Naive thymus-derived CD4-positive, alpha-beta T cell (primary cell): ENCODE results near the gene AGTPBP1. TPM values are rescaled to one million over a fixed set of nuclear protein-coding genes. Genes with fewer than 3 reads are reported as not detected.
A peak's percentile ranks its signal among the peaks of the same experiment; 100 is the strongest.
"Not testable (repeated sequence)": the region's sequence is repeated elsewhere in the genome, so short reads cannot be mapped to it uniquely, and the experiment has no call there.

Source experiments
- ATAC-seq: fragments of 150-1000 bp; cut with Tn5 transposase; 2 replicates; pipeline ENCODE4 v1.10.0; 2021; ENCODE audit warnings: mild to moderate bottlenecking, moderate library complexity
- CTCF ChIA-PET: fragments of 350-600 bp; sonication (Branson Sonifier 250); formaldehyde crosslinking; loops from one replicate; lab custom pipeline; 2021; ENCODE audit warnings: antibody characterized with exemption; lab: Charles Lee
- POLR2A ChIA-PET: fragments of 350-600 bp; sonication (Branson Sonifier 250); formaldehyde crosslinking; loops from one replicate; lab custom pipeline; 2021; ENCODE audit warnings: antibody characterized with exemption, inconsistent platforms; lab: Charles Lee
- DNase-seq, 9 donors: peaks; one replicate each; pipeline versions ENCODE4 v3.0.0 to v3.0.0-alpha.2; 2020 to 2022; ENCODE audit warnings: mixed read lengths in 1 of 9
- H3K27ac ChIP-seq: one replicate; pipeline ENCODE4 v1.7.0; 2013; ENCODE audit warnings: mild to moderate bottlenecking, low read depth, low read length, moderate library complexity
- H3K27me3 ChIP-seq, 2 donors: one replicate each; pipeline ENCODE4 v1.7.0; 2013; ENCODE audit warnings: low read length in 2 of 2, mild to moderate bottlenecking in 2 of 2, moderate library complexity in 2 of 2; ENCODE audit not compliant: control insufficient read depth in 2 of 2, insufficient read depth in 2 of 2
- H3K36me3 ChIP-seq, 3 experiments: 1 replicate in 2 of 3; 2 replicates in 1 of 3; pipeline ENCODE4 v1.7.0; 2013; ENCODE audit warnings: low read length in 3 of 3, mild to moderate bottlenecking in 3 of 3, moderate library complexity in 1 of 3; ENCODE audit not compliant: insufficient read depth in 3 of 3, control insufficient read depth in 2 of 3
- H3K4me1 ChIP-seq, 2 donors: one replicate each; pipeline ENCODE4 v1.7.0; 2013; ENCODE audit warnings: low read length in 2 of 2, mild to moderate bottlenecking in 2 of 2, moderate library complexity in 1 of 2; ENCODE audit not compliant: control insufficient read depth in 2 of 2, insufficient read depth in 2 of 2
- H3K4me3 ChIP-seq: 2 replicates; pipeline ENCODE4 v1.7.0; 2013; ENCODE audit warnings: mild to moderate bottlenecking, low read length
- H3K9me3 ChIP-seq, 3 experiments: 1 replicate in 2 of 3; 2 replicates in 1 of 3; pipeline ENCODE4 v1.7.0; 2013; ENCODE audit warnings: low read length in 3 of 3; ENCODE audit not compliant: control insufficient read depth in 2 of 3
- H3K27ac Mint-ChIP-seq, 9 donors: one replicate each; pipeline ENCODE4 v1.8.0; 2020 to 2022; ENCODE audit warnings: mixed read lengths in 9 of 9, mild to moderate bottlenecking in 8 of 9, moderate library complexity in 5 of 9, inconsistent platforms in 2 of 9
- H3K27me3 Mint-ChIP-seq, 5 donors: one replicate each; pipeline ENCODE4 v1.8.0; 2021 to 2022; ENCODE audit warnings: mixed read lengths in 5 of 5, mild to moderate bottlenecking in 1 of 5
- H3K36me3 Mint-ChIP-seq, 5 donors: one replicate each; pipeline ENCODE4 v1.8.0; 2020 to 2022; ENCODE audit warnings: mixed read lengths in 5 of 5, mild to moderate bottlenecking in 3 of 5, inconsistent platforms in 1 of 5
- H3K4me1 Mint-ChIP-seq, 7 donors: one replicate each; pipeline ENCODE4 v1.8.0; 2020 to 2022; ENCODE audit warnings: mixed read lengths in 7 of 7, mild to moderate bottlenecking in 3 of 7, inconsistent platforms in 1 of 7
- H3K4me3 Mint-ChIP-seq, 10 donors: one replicate each; pipeline ENCODE4 v1.8.0; 2020 to 2022; ENCODE audit warnings: mild to moderate bottlenecking in 10 of 10, mixed read lengths in 10 of 10, moderate library complexity in 6 of 10, inconsistent platforms in 2 of 10
- H3K9me3 Mint-ChIP-seq, 11 donors: one replicate each; pipeline ENCODE4 v1.8.0; 2020 to 2022; ENCODE audit warnings: mixed read lengths in 11 of 11, mild to moderate bottlenecking in 4 of 11, inconsistent platforms in 1 of 11, moderate library complexity in 1 of 11
- intact Hi-C, 2 donors: fragments of 100-400 bp; cut with micrococcal nuclease; formaldehyde crosslinking; loops; one replicate each; pipeline ENCODE4 v1.15.1; 2023
- polyA plus RNA-seq, 2 donors: library from polyadenylated mRNA; unstranded; fragments of 300-500 nt; fragmentation: Illumina TruSeq; gene quantifications; one replicate each; pipeline ENCODE4 v1.2.3, GENCODE V29; 2021
- total RNA-seq, 6 experiments: library from RNA in 5 of 6; stranded (reverse) in 5 of 6; gene quantifications; 1 replicate in 5 of 6; 2 replicates in 1 of 6; pipeline ENCODE4 v1.2.3 and lab custom pipeline; 2021 to 2026

Gene AGTPBP1
- total and polyA plus RNA-seq, 7 experiments from 2014 or later: 28.2 to 85.7 (median 44.6) TPM

DNA sequence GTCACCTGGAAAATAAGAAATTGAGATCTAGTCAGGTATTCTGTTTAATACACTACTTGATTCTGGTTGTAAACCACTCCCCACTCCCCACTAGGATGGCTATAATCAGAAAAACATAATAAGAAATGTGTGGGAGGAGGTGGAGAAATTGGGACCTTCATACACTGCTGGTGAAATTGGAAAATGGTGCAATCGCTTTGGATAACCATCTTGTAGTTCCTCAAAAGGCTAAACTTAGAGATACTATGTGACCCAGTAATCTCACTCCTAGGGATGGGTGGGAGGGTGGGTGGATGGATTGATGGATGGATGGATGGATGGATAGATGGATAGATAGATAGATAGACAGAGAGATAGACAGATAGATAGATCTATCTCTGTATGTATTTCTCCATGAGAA lies 14.5 kb upstream of the AGTPBP1 start:
- ATAC-seq, H3K27ac Mint-ChIP-seq, intact Hi-C loops, H3K9me3 ChIP-seq, H3K4me3 Mint-ChIP-seq, H3K36me3 ChIP-seq, H3K36me3 Mint-ChIP-seq, H3K9me3 Mint-ChIP-seq, POLR2A ChIA-PET, DNase-seq, H3K27me3 ChIP-seq, CTCF ChIA-PET, H3K4me3 ChIP-seq, H3K4me1 ChIP-seq, H3K27me3 Mint-ChIP-seq, H3K27ac ChIP-seq, H3K4me1 Mint-ChIP-seq: not testable (repeated sequence)

DNA sequence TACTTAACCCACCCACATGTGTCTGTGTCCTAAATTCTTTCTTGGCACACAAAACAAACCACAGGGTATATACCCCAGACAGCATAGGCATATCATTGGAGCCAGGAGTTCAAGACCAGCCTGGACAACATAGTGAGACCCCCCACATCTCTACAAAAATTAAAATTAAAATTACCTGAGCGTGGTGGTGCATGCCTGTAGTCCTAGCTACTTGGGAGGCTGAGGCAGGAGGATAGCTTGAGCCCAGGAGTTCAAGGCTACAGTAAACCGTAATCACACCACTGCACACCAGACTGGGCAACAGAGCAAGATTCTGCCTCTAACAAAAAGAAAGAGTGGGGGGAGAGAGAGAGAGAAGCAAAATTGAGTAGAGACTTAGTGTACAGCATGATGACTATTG lies 4.6 kb upstream of the AGTPBP1 start:
- intact Hi-C loops: no loop called here
- POLR2A ChIA-PET: no interaction called here
- Mint-ChIP-seq H3K4me3 (no peak overlapping the region), H3K27ac (peak overlapping the region in 2 of 9 donors; percentile 4 to 45), H3K9me3 (no peaks in the 10 kb centered on the region), H3K4me1 (peaks cover 0 to 23% (median 11%) of the 10 kb centered on the region in 7 donors), H3K36me3 (no peaks in the 10 kb centered on the region), H3K27me3 (peaks cover 0 to 41% (median 6%) of the 10 kb centered on the region in 5 donors)
- ATAC-seq: no peak
- H3K36me3 ChIP-seq: no peaks in the 10 kb centered on the region
- H3K4me1 ChIP-seq: peaks cover 0 to 6% of the 10 kb centered on the region in 2 donors
- H3K27me3 ChIP-seq: no peaks in the 10 kb centered on the region
- CTCF ChIA-PET: no interaction called here
- no peak overlapping the region for H3K4me3 ChIP-seq
- DNase-seq: no peak
- no peak overlapping the region for H3K27ac ChIP-seq
- no peaks in the 10 kb centered on the region for H3K9me3 ChIP-seq

DNA sequence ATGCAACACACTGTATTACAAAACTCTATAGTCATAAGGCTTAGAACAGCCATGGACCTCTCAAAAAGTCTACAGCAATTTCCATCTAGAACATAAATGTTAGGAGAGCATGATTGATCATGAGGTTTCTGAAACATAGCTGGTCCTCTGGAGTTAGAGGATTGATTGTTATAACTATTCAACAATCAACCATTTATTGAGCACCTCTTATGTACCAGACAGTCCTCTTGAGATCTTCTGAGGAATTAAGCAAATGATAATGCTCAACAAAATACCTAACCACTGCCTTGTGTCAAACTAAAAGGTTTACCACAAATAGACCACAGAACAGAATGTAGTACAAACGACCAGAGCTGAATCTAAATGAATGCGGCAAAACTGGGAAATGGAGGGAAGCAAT lies 3.4 kb upstream of the AGTPBP1 start:
- H3K27ac ChIP-seq: no peak overlapping the region
- intact Hi-C loops: no loop called here
- no peaks in the 10 kb centered on the region for H3K9me3 ChIP-seq
- no peak overlapping the region for H3K4me3 Mint-ChIP-seq
- H3K4me1 Mint-ChIP-seq: peaks cover 6 to 30% (median 17%) of the 10 kb centered on the region in 7 donors
- no peak overlapping the region for H3K27ac Mint-ChIP-seq
- ChIA-PET CTCF (interaction anchor here (1.6 kb wide), 1 partner anchor 16 kb away, joined by 4 read pairs; no protein-coding TSS in a partner anchor), POLR2A (interaction anchor here (0.7 to 1.0 kb wide), 2 partner anchors 44 to 195 kb away, joined by 3 read pairs; no protein-coding TSS in a partner anchor)
- ATAC-seq (no peak), DNase-seq (no peak)
- H3K4me3 ChIP-seq: no peak overlapping the region
- peaks cover 0 to 8% of the 10 kb centered on the region in 2 donors for H3K4me1 ChIP-seq
- H3K9me3 Mint-ChIP-seq: no peaks in the 10 kb centered on the region
- H3K27me3 Mint-ChIP-seq: peaks cover 0 to 35% (median 6%) of the 10 kb centered on the region in 5 donors
- no peaks in the 10 kb centered on the region for H3K27me3 ChIP-seq
- H3K36me3 Mint-ChIP-seq: no peaks in the 10 kb centered on the region
- no peaks in the 10 kb centered on the region for H3K36me3 ChIP-seq

DNA sequence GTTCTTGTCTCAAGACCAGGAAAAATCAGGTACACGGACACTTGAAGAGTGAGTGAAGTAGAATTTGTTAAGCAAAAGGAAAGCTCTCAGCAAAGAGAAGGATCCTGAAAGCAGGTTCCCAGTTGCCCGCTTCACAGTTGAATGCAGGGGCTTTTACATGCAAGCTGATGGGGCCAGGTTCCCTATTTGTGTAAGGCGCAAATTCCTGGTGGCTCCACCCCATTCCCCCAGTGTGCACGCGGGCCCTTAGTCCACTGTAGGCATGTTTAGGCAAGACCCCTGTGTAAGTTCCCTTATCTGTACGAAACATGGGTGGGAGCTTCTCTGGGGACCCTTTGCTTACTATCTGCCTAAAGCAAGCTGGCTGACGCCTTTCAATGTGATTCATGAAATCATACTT lies 2.7 kb upstream of the AGTPBP1 start:
- peaks cover 0 to 33% (median 6%) of the 10 kb centered on the region in 5 donors for H3K27me3 Mint-ChIP-seq
- no peaks in the 10 kb centered on the region for H3K9me3 Mint-ChIP-seq
- intact Hi-C loops: loop anchor here in 1 of 2 donors (5.0 kb wide), 1 partner anchor 1927 kb away; the partner anchor contains the start of gene GKAP1
- no peak overlapping the region for H3K27ac Mint-ChIP-seq
- no peak for DNase-seq
- POLR2A ChIA-PET: interaction anchor here (1.0 kb wide), 1 partner anchor 195 kb away, joined by 3 read pairs; no protein-coding TSS in a partner anchor
- Histone ChIP-seq H3K27ac (no peak overlapping the region), H3K4me3 (no peak overlapping the region), H3K4me1 (peaks cover 0 to 11% of the 10 kb centered on the region in 2 donors), H3K36me3 (no peaks in the 10 kb centered on the region), H3K9me3 (no peaks in the 10 kb centered on the region), H3K27me3 (no peaks in the 10 kb centered on the region)
- CTCF ChIA-PET: interaction anchor here (1.6 kb wide), 1 partner anchor 15 kb away, joined by 4 read pairs; no protein-coding TSS in a partner anchor
- H3K36me3 Mint-ChIP-seq: no peaks in the 10 kb centered on the region
- no peak overlapping the region for H3K4me3 Mint-ChIP-seq
- ATAC-seq: no peak
- H3K4me1 Mint-ChIP-seq: peaks cover 9 to 35% (median 21%) of the 10 kb centered on the region in 7 donors

- no peak overlapping the region for H3K27ac ChIP-seq
- Mint-ChIP-seq H3K9me3 (no peaks in the 10 kb centered on the region), H3K27me3 (peaks cover 0 to 25% (median 5%) of the 10 kb centered on the region in 5 donors), H3K4me3 (peak overlapping the region; percentile 23 to 74 (median 56)), H3K4me1 (peaks cover 11 to 38% (median 27%) of the 10 kb centered on the region in 7 donors), H3K36me3 (no peaks in the 10 kb centered on the region), H3K27ac (peak overlapping the region in 7 of 9 donors; percentile 32 to 90 (median 64))
- H3K4me3 ChIP-seq: no peak overlapping the region
- ATAC-seq (no peak), DNase-seq (no peak)
- peaks cover 0 to 14% of the 10 kb centered on the region in 2 donors for H3K4me1 ChIP-seq
- ChIA-PET POLR2A (interaction anchor here (0.8 kb wide), 1 partner anchor 60 kb away, joined by 3 read pairs; no protein-coding TSS in a partner anchor), CTCF (no interaction called here)
- H3K9me3 ChIP-seq: no peaks in the 10 kb centered on the region
- intact Hi-C loops: loop anchor here (2.0 to 5.0 kb wide), 3 partner anchors 21 to 1926 kb away; partner anchors contain the start of genes GKAP1 (in 1 of the 2) and ISCA1 (in 1 of the 2)
- H3K36me3 ChIP-seq: no peaks in the 10 kb centered on the region
- H3K27me3 ChIP-seq: no peaks in the 10 kb centered on the region
Observed at GRCh38 chr9:85743275-85744128, 1.7 kb upstream of the AGTPBP1 start.

DNA sequence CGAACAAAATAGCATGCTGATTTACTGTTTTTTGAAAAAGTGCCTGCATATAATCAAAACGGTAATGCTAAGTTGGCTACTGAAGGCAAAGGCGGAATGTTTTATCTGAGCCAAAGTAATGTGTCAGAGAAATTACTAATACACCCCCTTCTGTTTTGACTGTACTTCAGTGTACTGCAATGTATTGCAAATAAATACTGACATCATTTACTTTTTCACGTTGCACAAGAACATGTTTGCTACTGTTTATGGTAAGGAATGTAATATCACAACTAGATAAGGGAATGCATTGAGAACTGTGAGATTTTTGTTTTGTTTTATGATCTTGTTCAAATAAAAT lies 813 bp upstream of the AGTPBP1 start:
- DNase-seq (no peak), ATAC-seq (no peak)
- intact Hi-C loops: loop anchor here (1.0 to 5.0 kb wide), 13 partner anchors 19 to 1925 kb away; partner anchors contain the start of genes ISCA1 (in 2 of the 2), GKAP1 (in 1 of the 2), HNRNPK (in 1 of the 2) and KIF27 (in 1 of the 2)
- Histone ChIP-seq H3K36me3 (no peaks in the 10 kb centered on the region), H3K27me3 (no peaks in the 10 kb centered on the region), H3K4me3 (peak overlapping the region; percentile 88), H3K27ac (peak overlapping the region; percentile 93), H3K9me3 (no peaks in the 10 kb centered on the region), H3K4me1 (peaks cover 0 to 14% of the 10 kb centered on the region in 2 donors)
- peaks cover 14 to 44% (median 31%) of the 10 kb centered on the region in 7 donors for H3K4me1 Mint-ChIP-seq
- peak overlapping the region; percentile 90 to 97 (median 93) for H3K4me3 Mint-ChIP-seq
- peaks cover 0 to 18% (median 0%) of the 10 kb centered on the region in 5 donors for H3K27me3 Mint-ChIP-seq
- ChIA-PET CTCF (interaction anchor here (2.4 kb wide), 1 partner anchor 19 kb away, joined by 6 read pairs; no protein-coding TSS in a partner anchor), POLR2A (interaction anchor here (1.2 to 4.3 kb wide), 3 partner anchors 13 to 42 kb away, joined by 3 to 41 read pairs (median 22); no protein-coding TSS in a partner anchor)
- H3K36me3 Mint-ChIP-seq: no peaks in the 10 kb centered on the region
- H3K9me3 Mint-ChIP-seq: no peaks in the 10 kb centered on the region
- peak overlapping the region; percentile 80 to 94 (median 90) for H3K27ac Mint-ChIP-seq
